OCI-LY3 (cell line): ENCODE data around the gene FBXO8.

Experiments used
- EZH2phosphoT487 ChIP-seq: fragments of 200-600 bp; shearing (Covaris generic); IDR thresholded peaks from 2 replicates; pipeline ENCODE4 v1.6.1; 2018; ENCODE audit warnings: antibody characterized with exemption, mixed run types, low read depth
- TF ChIP-seq, protein P1 (sequence below): fragments of 200-600, 300-600 bp; sonication (generic); IDR thresholded peaks from 2 replicates; pipeline ENCODE4 v1.5.1; 2014; ENCODE audit warnings: antibody characterized with exemption, low read length, low read depth

DNA sequence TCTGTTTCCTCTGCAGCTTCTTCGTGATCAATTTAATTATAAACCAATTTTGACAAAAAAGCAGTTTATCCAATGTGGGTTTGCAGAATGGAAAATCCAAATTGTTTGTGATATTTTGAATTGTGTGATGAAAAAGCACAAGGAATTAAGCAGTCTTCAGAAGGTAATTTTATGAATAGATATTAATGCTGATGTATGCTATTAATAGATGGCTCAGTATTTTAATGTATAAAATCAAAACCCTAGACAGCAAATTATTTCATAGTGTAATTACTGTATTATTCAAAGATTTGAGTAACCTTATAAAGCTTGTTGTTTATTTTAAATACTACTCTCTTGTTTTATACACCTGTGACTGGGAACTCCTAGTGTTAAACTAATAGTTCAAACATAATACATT is 20.2 kb upstream of the FBXO8 start:
- TF ChIP-seq, protein P1, sequence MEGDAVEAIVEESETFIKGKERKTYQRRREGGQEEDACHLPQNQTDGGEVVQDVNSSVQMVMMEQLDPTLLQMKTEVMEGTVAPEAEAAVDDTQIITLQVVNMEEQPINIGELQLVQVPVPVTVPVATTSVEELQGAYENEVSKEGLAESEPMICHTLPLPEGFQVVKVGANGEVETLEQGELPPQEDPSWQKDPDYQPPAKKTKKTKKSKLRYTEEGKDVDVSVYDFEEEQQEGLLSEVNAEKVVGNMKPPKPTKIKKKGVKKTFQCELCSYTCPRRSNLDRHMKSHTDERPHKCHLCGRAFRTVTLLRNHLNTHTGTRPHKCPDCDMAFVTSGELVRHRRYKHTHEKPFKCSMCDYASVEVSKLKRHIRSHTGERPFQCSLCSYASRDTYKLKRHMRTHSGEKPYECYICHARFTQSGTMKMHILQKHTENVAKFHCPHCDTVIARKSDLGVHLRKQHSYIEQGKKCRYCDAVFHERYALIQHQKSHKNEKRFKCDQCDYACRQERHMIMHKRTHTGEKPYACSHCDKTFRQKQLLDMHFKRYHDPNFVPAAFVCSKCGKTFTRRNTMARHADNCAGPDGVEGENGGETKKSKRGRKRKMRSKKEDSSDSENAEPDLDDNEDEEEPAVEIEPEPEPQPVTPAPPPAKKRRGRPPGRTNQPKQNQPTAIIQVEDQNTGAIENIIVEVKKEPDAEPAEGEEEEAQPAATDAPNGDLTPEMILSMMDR, result no peak
- TF ChIP-seq EZH2phosphoT487, result no peak
